ENCODE results near the gene OBSCN.
"Not testable (repeated sequence)": the region's sequence is repeated elsewhere in the genome, so short reads cannot be mapped to it uniquely, and the experiment has no call there.

The OBSCN gene

GRCh38 chr1:228231189-228231588, 23.3 kb downstream of the OBSCN start:
- Histone ChIP-seq H3K9me3 (ENCODE audit: control insufficient read depth, insufficient read depth, low read length) (no peaks in the 10 kb centered on the region), H3K27me3 (ENCODE audit: control insufficient read depth, insufficient read depth, low read length) (no peaks in the 10 kb centered on the region), H3K4me1 (ENCODE audit: control insufficient read depth, insufficient read depth, low read length) (no peaks in the 10 kb centered on the region), H3K36me3 (ENCODE audit: control insufficient read depth, insufficient read depth, low read length) (no peaks in the 10 kb centered on the region), H3K9ac (ENCODE audit: low read depth, low read length) (no peak overlapping the region), H3K4me3 (ENCODE audit: low read depth, low read length) (no peak overlapping the region)

GRCh38 chr1:228233136-228233535, 25.3 kb downstream of the OBSCN start:
- H3K9me3 ChIP-seq (ENCODE audit: control insufficient read depth, insufficient read depth, low read length) = no peaks in the 10 kb centered on the region
- H3K36me3 ChIP-seq (ENCODE audit: control insufficient read depth, insufficient read depth, low read length) = no peaks in the 10 kb centered on the region
- H3K4me3 ChIP-seq (ENCODE audit: low read depth, low read length) = no peak overlapping the region
- no peaks in the 10 kb centered on the region for H3K27me3 ChIP-seq (ENCODE audit: control insufficient read depth, insufficient read depth, low read length)
- H3K4me1 ChIP-seq (ENCODE audit: control insufficient read depth, insufficient read depth, low read length) = no peaks in the 10 kb centered on the region
- H3K9ac ChIP-seq (ENCODE audit: low read depth, low read length) = no peak overlapping the region

GRCh38 chr1:228234921-228235320, 27.1 kb downstream of the OBSCN start:
- no peaks in the 10 kb centered on the region for H3K36me3 ChIP-seq (ENCODE audit: control insufficient read depth, insufficient read depth, low read length)
- H3K9me3 ChIP-seq (ENCODE audit: control insufficient read depth, insufficient read depth, low read length) = no peaks in the 10 kb centered on the region

GRCh38 chr1:228236744-228237143, 28.9 kb downstream of the OBSCN start:
- no peak overlapping the region for H3K4me3 ChIP-seq (ENCODE audit: low read depth, low read length)
- no peaks in the 10 kb centered on the region for H3K4me1 ChIP-seq (ENCODE audit: control insufficient read depth, insufficient read depth, low read length)
- H3K27me3 ChIP-seq (ENCODE audit: control insufficient read depth, insufficient read depth, low read length) = no peaks in the 10 kb centered on the region
- H3K36me3 ChIP-seq (ENCODE audit: control insufficient read depth, insufficient read depth, low read length) = no peaks in the 10 kb centered on the region
- H3K9me3 ChIP-seq (ENCODE audit: control insufficient read depth, insufficient read depth, low read length) = no peaks in the 10 kb centered on the region
- H3K9ac ChIP-seq (ENCODE audit: low read depth, low read length) = no peak overlapping the region

More at GRCh38 chr1:228234921-228235320, 27.1 kb downstream of the OBSCN start:
- Histone ChIP-seq H3K4me1 (ENCODE audit: control insufficient read depth, insufficient read depth, low read length) (no peaks in the 10 kb centered on the region), H3K9ac (ENCODE audit: low read depth, low read length) (no peak overlapping the region), H3K27me3 (ENCODE audit: control insufficient read depth, insufficient read depth, low read length) (no peaks in the 10 kb centered on the region), H3K4me3 (ENCODE audit: low read depth, low read length) (no peak overlapping the region)

- Histone ChIP-seq H3K36me3 (ENCODE audit: control insufficient read depth, insufficient read depth, low read length) (no peaks in the 10 kb centered on the region), H3K9ac (ENCODE audit: low read depth, low read length) (no peak overlapping the region), H3K9me3 (ENCODE audit: control insufficient read depth, insufficient read depth, low read length) (no peaks in the 10 kb centered on the region), H3K4me1 (ENCODE audit: control insufficient read depth, insufficient read depth, low read length) (no peaks in the 10 kb centered on the region), H3K4me3 (ENCODE audit: low read depth, low read length) (no peak overlapping the region), H3K27me3 (ENCODE audit: control insufficient read depth, insufficient read depth, low read length) (no peaks in the 10 kb centered on the region)
Measured at GRCh38 chr1:228238007-228238406, 30.2 kb downstream of the OBSCN start.

- Histone ChIP-seq H3K9ac (ENCODE audit: low read depth, low read length) (no peak overlapping the region), H3K9me3 (ENCODE audit: control insufficient read depth, insufficient read depth, low read length) (no peaks in the 10 kb centered on the region), H3K27me3 (ENCODE audit: control insufficient read depth, insufficient read depth, low read length) (no peaks in the 10 kb centered on the region), H3K4me1 (ENCODE audit: control insufficient read depth, insufficient read depth, low read length) (no peaks in the 10 kb centered on the region), H3K4me3 (ENCODE audit: low read depth, low read length) (no peak overlapping the region), H3K36me3 (ENCODE audit: control insufficient read depth, insufficient read depth, low read length) (no peaks in the 10 kb centered on the region)
Measured at GRCh38 chr1:228238461-228238860, 30.6 kb downstream of the OBSCN start.

- no peaks in the 10 kb centered on the region for H3K9me3 ChIP-seq (ENCODE audit: control insufficient read depth, insufficient read depth, low read length)
- no peaks in the 10 kb centered on the region for H3K4me1 ChIP-seq (ENCODE audit: control insufficient read depth, insufficient read depth, low read length)
- H3K36me3 ChIP-seq (ENCODE audit: control insufficient read depth, insufficient read depth, low read length) = peaks cover 3% of the 10 kb centered on the region
- H3K9ac ChIP-seq (ENCODE audit: low read depth, low read length) = no peak overlapping the region
- H3K27me3 ChIP-seq (ENCODE audit: control insufficient read depth, insufficient read depth, low read length) = no peaks in the 10 kb centered on the region
- no peak overlapping the region for H3K4me3 ChIP-seq (ENCODE audit: low read depth, low read length)
Measured at GRCh38 chr1:228240411-228241240, 32.8 kb downstream of the OBSCN start.

GRCh38 chr1:228241259-228241658, 33.4 kb downstream of the OBSCN start:
- Histone ChIP-seq H3K4me3 (ENCODE audit: low read depth, low read length) (no peak overlapping the region), H3K27me3 (ENCODE audit: control insufficient read depth, insufficient read depth, low read length) (no peaks in the 10 kb centered on the region), H3K36me3 (ENCODE audit: control insufficient read depth, insufficient read depth, low read length) (peaks cover 3% of the 10 kb centered on the region), H3K9me3 (ENCODE audit: control insufficient read depth, insufficient read depth, low read length) (no peaks in the 10 kb centered on the region), H3K9ac (ENCODE audit: low read depth, low read length) (no peak overlapping the region), H3K4me1 (ENCODE audit: control insufficient read depth, insufficient read depth, low read length) (no peaks in the 10 kb centered on the region)

GRCh38 chr1:228242409-228242808, 34.6 kb downstream of the OBSCN start:
- H3K36me3 ChIP-seq (ENCODE audit: control insufficient read depth, insufficient read depth, low read length) = peaks cover 3% of the 10 kb centered on the region
- no peaks in the 10 kb centered on the region for H3K4me1 ChIP-seq (ENCODE audit: control insufficient read depth, insufficient read depth, low read length)
- H3K9me3 ChIP-seq (ENCODE audit: control insufficient read depth, insufficient read depth, low read length) = no peaks in the 10 kb centered on the region
- H3K4me3 ChIP-seq (ENCODE audit: low read depth, low read length) = no peak overlapping the region
- no peak overlapping the region for H3K9ac ChIP-seq (ENCODE audit: low read depth, low read length)
- no peaks in the 10 kb centered on the region for H3K27me3 ChIP-seq (ENCODE audit: control insufficient read depth, insufficient read depth, low read length)

- Histone ChIP-seq H3K36me3 (ENCODE audit: control insufficient read depth, insufficient read depth, low read length) (peaks cover 3% of the 10 kb centered on the region), H3K4me3 (ENCODE audit: low read depth, low read length) (no peak overlapping the region)
Measured at GRCh38 chr1:228243093-228243492, 35.2 kb downstream of the OBSCN start.

GRCh38 chr1:228243989-228244388, 36.1 kb downstream of the OBSCN start:
- H3K36me3 ChIP-seq (ENCODE audit: control insufficient read depth, insufficient read depth, low read length); H3K27me3 ChIP-seq (ENCODE audit: control insufficient read depth, insufficient read depth, low read length); H3K9me3 ChIP-seq (ENCODE audit: control insufficient read depth, insufficient read depth, low read length); H3K4me3 ChIP-seq (ENCODE audit: low read depth, low read length); H3K9ac ChIP-seq (ENCODE audit: low read depth, low read length); H3K4me1 ChIP-seq (ENCODE audit: control insufficient read depth, insufficient read depth, low read length): not testable (repeated sequence)

More at GRCh38 chr1:228243093-228243492, 35.2 kb downstream of the OBSCN start:
- Histone ChIP-seq H3K27me3 (ENCODE audit: control insufficient read depth, insufficient read depth, low read length) (no peaks in the 10 kb centered on the region), H3K4me1 (ENCODE audit: control insufficient read depth, insufficient read depth, low read length) (no peaks in the 10 kb centered on the region), H3K9me3 (ENCODE audit: control insufficient read depth, insufficient read depth, low read length) (no peaks in the 10 kb centered on the region), H3K9ac (ENCODE audit: low read depth, low read length) (no peak overlapping the region)

GRCh38 chr1:228245111-228245510, 37.3 kb downstream of the OBSCN start:
- no peaks in the 10 kb centered on the region for H3K9me3 ChIP-seq (ENCODE audit: control insufficient read depth, insufficient read depth, low read length)

More at GRCh38 chr1:228245111-228245510, 37.3 kb downstream of the OBSCN start:
- Histone ChIP-seq H3K4me3 (ENCODE audit: low read depth, low read length) (no peak overlapping the region), H3K36me3 (ENCODE audit: control insufficient read depth, insufficient read depth, low read length) (peaks cover 3% of the 10 kb centered on the region), H3K27me3 (ENCODE audit: control insufficient read depth, insufficient read depth, low read length) (no peaks in the 10 kb centered on the region), H3K4me1 (ENCODE audit: control insufficient read depth, insufficient read depth, low read length) (no peaks in the 10 kb centered on the region), H3K9ac (ENCODE audit: low read depth, low read length) (no peak overlapping the region)
